Spleen (tissue), 11 donors: ENCODE results near the gene CHRM3. TPM values are rescaled to one million over a fixed set of nuclear protein-coding genes. Genes with fewer than 3 reads are reported as not detected.

Experiments
- DNase-seq: peaks from one replicate; pipeline ENCODE4 v3.0.0-alpha.2; 2020
- H3K27ac ChIP-seq, 8 donors: fragments of 200-600 bp; sonication (generic) in 7 of 8; 1 replicate in 4 of 8; 2 replicates in 4 of 8; pipeline versions ENCODE4 v1.5.0 to v1.8.0; 2016 to 2021; ENCODE audit warnings: inconsistent platforms in 4 of 8, mild to moderate bottlenecking in 4 of 8, moderate library complexity in 1 of 8
- H3K27me3 ChIP-seq, 7 donors: fragments of 200-600 bp; sonication (generic) in 6 of 7; replicated peaks in 1 of 7; 1 replicate in 4 of 7; 2 replicates in 3 of 7; pipeline versions ENCODE4 v1.5.0 to v1.8.0; 2016 to 2021; ENCODE audit warnings: inconsistent platforms in 3 of 7, mild to moderate bottlenecking in 1 of 7
- H3K36me3 ChIP-seq, 6 donors: fragments of 200-600 bp; sonication (generic) in 5 of 6; 1 replicate in 4 of 6; 2 replicates in 2 of 6; pipeline versions ENCODE4 v1.5.0 to v1.8.0; 2016 to 2021; ENCODE audit warnings: inconsistent platforms in 2 of 6
- H3K4me1 ChIP-seq, 6 donors: fragments of 200-600 bp; sonication (generic) in 5 of 6; 1 replicate in 3 of 6; 2 replicates in 3 of 6; pipeline versions ENCODE4 v1.5.0 to v1.8.0; 2016 to 2021; ENCODE audit warnings: inconsistent platforms in 3 of 6
- H3K4me3 ChIP-seq, 8 donors: fragments of 200-600 bp; sonication (generic) in 7 of 8; 1 replicate in 4 of 8; 2 replicates in 4 of 8; pipeline versions ENCODE4 v1.5.0 to v1.8.0; 2016 to 2021; ENCODE audit warnings: inconsistent platforms in 4 of 8, mild to moderate bottlenecking in 4 of 8, moderate library complexity in 2 of 8
- H3K9me3 ChIP-seq, 8 donors: fragments of 200-600 bp; sonication (generic) in 7 of 8; 1 replicate in 4 of 8; 2 replicates in 4 of 8; pipeline versions ENCODE4 v1.5.0 to v1.8.0; 2016 to 2021; ENCODE audit warnings: inconsistent platforms in 4 of 8
- CTCF ChIP-seq, 11 experiments: fragments of 200-600 bp in 7 of 11; fragments of 450-650 bp in 4 of 11; sonication (generic) in 4 of 11; IDR thresholded peaks in 8 of 11; conservative IDR thresholded peaks in 3 of 11; 1 replicate in 7 of 11; 2 replicates in 4 of 11; pipeline versions ENCODE4 v1.4.0 to v1.8.0; 2016 to 2021; ENCODE audit warnings: antibody characterized with exemption in 11 of 11, inconsistent platforms in 4 of 11, mild to moderate bottlenecking in 1 of 11
- POLR2A ChIP-seq, 3 donors: fragments of 450-650 bp; IDR thresholded peaks; one replicate each; pipeline ENCODE4 v1.5.1; 2017; ENCODE audit warnings: antibody characterized with exemption in 3 of 3, mild to moderate bottlenecking in 1 of 3
- POLR2AphosphoS5 ChIP-seq, 3 donors: sonication (generic); formaldehyde crosslinking; IDR thresholded peaks; one replicate each; pipeline ENCODE4 v1.5.1; 2017; ENCODE audit warnings: antibody characterized with exemption in 3 of 3
- whole genome bisulfite sequencing, 5 donors: extraction: QIAGEN DNeasy Blood & Tissue Kit in 3 of 5; methylation state at CpG; one replicate each; pipeline versions ENCODE4 v1.1.5 to v1.1.7; 2013 to 2018; 5-methylcytosine and 5-hydroxymethylcytosine counted together
- intact Hi-C: fragments of 100-400 bp; cut with DNase I; formaldehyde crosslinking; loops from one replicate; pipeline ENCODE4 v1.15.0; 2023; ENCODE audit warnings: low total_unique reads
- polyA plus RNA-seq, 3 donors: library from polyadenylated mRNA; stranded (reverse); fragments of 200-250 nt; gene quantifications; one replicate each; pipeline ENCODE4 v1.2.1, GENCODE V29; 2013
- total RNA-seq, 7 donors: library from RNA; depleted of rRNA in 3 of 7; stranded (reverse); fragments of >200 nt in 3 of 7; fragmentation: NEBNext Ultra II Directional in 4 of 7; extraction: Animal tissue kit (Norgen Biotek cat#: 25700) in 4 of 7; gene quantifications; one replicate each; pipeline versions ENCODE4 v1.1.0 to v1.2.1, GENCODE V29; 2016 to 2021
- donor health status: healthy with polysubstance abuse.
- donor health status: DM: no; HTN: no; CAD: no; lungs with moderate emphysema.
- donor health status: DM: no; HTN: no; CAD: no.
- donor health status: Bipolar disorder and iron deficiency.
- donor health status: healthy.
- donor health status: DM: no; HTN: no; CAD: no.
- donor health status: DM: yes; HTN: yes; CAD: no.

The CHRM3 gene
- total and polyA plus RNA-seq, 10 donors = 0.13 to 12.5 (median 3.0) TPM

GRCh38 chr1:239392271-239392670 is 5.9 kb downstream of the CHRM3 start:
- Histone ChIP-seq H3K27me3 (peaks cover 0 to 49% (median 22%) of the 10 kb centered on the region in 7 donors), H3K9me3 (no peaks in the 10 kb centered on the region), H3K27ac (no peak overlapping the region), H3K36me3 (no peaks in the 10 kb centered on the region), H3K4me3 (no peak overlapping the region), H3K4me1 (peaks cover 6 to 11% (median 9%) of the 10 kb centered on the region in 6 donors)
- DNase-seq = no peak
- intact Hi-C loops = no loop called here
- TF ChIP-seq POLR2AphosphoS5 (IDR thresholded peaks at IDR 0.05) (peak in 1 of 3 donors; percentile 27), POLR2A (IDR thresholded peaks at IDR 0.05) (no peak)
- 28 to 36% (median 31%) methylated on average over 3 of the region's 3 CpGs for WGBS, 5 donors

GRCh38 chr1:239394107-239394506 is 7.7 kb downstream of the CHRM3 start:
- intact Hi-C loops = no loop called here
- no peak for TF ChIP-seq POLR2AphosphoS5 (IDR thresholded peaks at IDR 0.05)
- no peak for TF ChIP-seq CTCF (IDR thresholded peaks at IDR 0.05 in 8 of 11, conservative IDR thresholded peaks at IDR 0.05 in 3 of 11)
- no peak for TF ChIP-seq POLR2A (IDR thresholded peaks at IDR 0.05)
- no peaks in the 10 kb centered on the region for H3K4me1 ChIP-seq
- no peak overlapping the region for H3K27ac ChIP-seq
- no peak overlapping the region for H3K4me3 ChIP-seq
- H3K9me3 ChIP-seq = no peaks in the 10 kb centered on the region
- WGBS, 5 donors = 60 to 70% (median 65%) methylated on average over 2 of the region's 2 CpGs
- H3K36me3 ChIP-seq = no peaks in the 10 kb centered on the region
- peaks cover 0 to 30% (median 4%) of the 10 kb centered on the region in 7 donors for H3K27me3 ChIP-seq
- DNase-seq = no peak

GRCh38 chr1:239413916-239414315 is 27.5 kb downstream of the CHRM3 start:
- no peaks in the 10 kb centered on the region for H3K4me1 ChIP-seq
- H3K4me3 ChIP-seq = no peak overlapping the region
- no peak overlapping the region for H3K27ac ChIP-seq
- 56 to 71% (median 61%) methylated on average over 6 of the region's 6 CpGs for WGBS, 5 donors
- no peak for DNase-seq
- H3K36me3 ChIP-seq = no peaks in the 10 kb centered on the region
- no peaks in the 10 kb centered on the region for H3K27me3 ChIP-seq
- intact Hi-C loops = loop anchor here (10.0 kb wide), 1 partner anchor 1549 kb away; no protein-coding TSS in a partner anchor
- peaks cover 0 to 4% (median 0%) of the 10 kb centered on the region in 8 donors for H3K9me3 ChIP-seq
- TF ChIP-seq POLR2AphosphoS5 (IDR thresholded peaks at IDR 0.05) = no peak
- no peak for TF ChIP-seq CTCF (IDR thresholded peaks at IDR 0.05 in 8 of 11, conservative IDR thresholded peaks at IDR 0.05 in 3 of 11)

GRCh38 chr1:239417221-239417620 is 30.9 kb downstream of the CHRM3 start:
- TF ChIP-seq POLR2AphosphoS5 (IDR thresholded peaks at IDR 0.05) (no peak), CTCF (IDR thresholded peaks at IDR 0.05 in 8 of 11, conservative IDR thresholded peaks at IDR 0.05 in 3 of 11) (no peak), POLR2A (IDR thresholded peaks at IDR 0.05) (no peak)
- H3K27ac ChIP-seq = no peak overlapping the region

More at GRCh38 chr1:239417221-239417620, 30.9 kb downstream of the CHRM3 start:
- DNase-seq = no peak
- H3K9me3 ChIP-seq = peaks cover 0 to 2% (median 0%) of the 10 kb centered on the region in 8 donors
- intact Hi-C loops = loop anchor here (10.0 kb wide), 1 partner anchor 1552 kb away; no protein-coding TSS in a partner anchor
- WGBS, 5 donors = 61 to 82% (median 67%) methylated on average over 2 of the region's 2 CpGs
- H3K36me3 ChIP-seq = no peaks in the 10 kb centered on the region
- no peaks in the 10 kb centered on the region for H3K27me3 ChIP-seq
- H3K4me3 ChIP-seq = no peak overlapping the region
- H3K4me1 ChIP-seq = no peaks in the 10 kb centered on the region
